WTC11 (cell line): ENCODE measurements around the gene SHFL. TPM values are rescaled to one million over a fixed set of nuclear protein-coding genes. Genes with fewer than 3 reads are reported as not detected.

Source experiments
- ATAC-seq: fragments of 200-7000 bp; cut with Tn5 transposase; 2 replicates; pipeline ENCODE4 v1.10.0; 2021; ENCODE audit warnings: mild to moderate bottlenecking, moderate library complexity
- CTCF ChIA-PET: fragments of 300-600 bp; sonication (Branson Sonifier 250); formaldehyde crosslinking; loops from one replicate; lab custom pipeline; 2021; ENCODE audit warnings: antibody characterized with exemption; lab: Charles Lee
- POLR2A ChIA-PET: fragments of 350-600 bp; sonication (Branson Sonifier 250); formaldehyde crosslinking; loops from one replicate; lab custom pipeline; 2021; ENCODE audit warnings: antibody characterized with exemption; lab: Charles Lee
- DNase-seq: peaks from one replicate; pipeline ENCODE4 v3.0.0; 2021; ENCODE audit warnings: low spot score
- H3K27ac Mint-ChIP-seq: 2 replicates; pipeline ENCODE4 v1.8.0; 2021; ENCODE audit warnings: mixed read lengths
- H3K27me3 Mint-ChIP-seq: 2 replicates; pipeline ENCODE4 v1.8.0; 2021; ENCODE audit warnings: low read depth, mild to moderate bottlenecking, moderate library complexity, mixed read lengths
- H3K36me3 Mint-ChIP-seq: 2 replicates; pipeline ENCODE4 v1.8.0; 2021; ENCODE audit warnings: mixed read lengths
- H3K4me1 Mint-ChIP-seq: 2 replicates; pipeline ENCODE4 v1.8.0; 2022; ENCODE audit warnings: mixed read lengths
- H3K4me3 Mint-ChIP-seq: 2 replicates; pipeline ENCODE4 v1.8.0; 2021; ENCODE audit warnings: mild to moderate bottlenecking, moderate library complexity, mixed read lengths
- H3K9me3 Mint-ChIP-seq: 2 replicates; pipeline ENCODE4 v1.8.0; 2021; ENCODE audit warnings: mixed read lengths
- CBFB ChIP-seq: sonication (generic); formaldehyde crosslinking; IDR thresholded peaks from 2 replicates; pipeline ENCODE4 v1.8.1; 2022; ENCODE audit warnings: mild to moderate bottlenecking, low read depth, missing genetic modification reagents
- CREM ChIP-seq: sonication (generic); formaldehyde crosslinking; IDR thresholded peaks from 2 replicates; pipeline ENCODE4 v1.8.1; 2022; ENCODE audit warnings: mild to moderate bottlenecking, missing genetic modification reagents, moderate library complexity
- ELF4 ChIP-seq: sonication (generic); formaldehyde crosslinking; IDR thresholded peaks from 2 replicates; pipeline ENCODE4 v1.8.1; 2022; ENCODE audit warnings: low read depth, mild to moderate bottlenecking, moderate library complexity, missing genetic modification reagents
- ESRRA ChIP-seq: sonication (generic); formaldehyde crosslinking; IDR thresholded peaks from 2 replicates; pipeline ENCODE4 v1.8.1; 2022; ENCODE audit warnings: mild to moderate bottlenecking, missing genetic modification reagents, borderline replicate concordance
- IRF1 ChIP-seq: sonication (generic); formaldehyde crosslinking; IDR thresholded peaks from 2 replicates; pipeline ENCODE4 v1.8.0; 2023; ENCODE audit warnings: missing genetic modification reagents
- NFE2L1 ChIP-seq: sonication (generic); formaldehyde crosslinking; IDR thresholded peaks from 2 replicates; pipeline ENCODE4 v1.8.1; 2023; ENCODE audit warnings: missing genetic modification reagents
- NR1H2 ChIP-seq: sonication (generic); formaldehyde crosslinking; IDR thresholded peaks from 2 replicates; pipeline ENCODE4 v1.9.0; 2021; ENCODE audit warnings: mild to moderate bottlenecking, moderate library complexity, missing genetic modification reagents
- PREB ChIP-seq: sonication (generic); formaldehyde crosslinking; IDR thresholded peaks from 2 replicates; pipeline ENCODE4 v1.8.1; 2022; ENCODE audit warnings: mild to moderate bottlenecking, missing genetic modification reagents, moderate library complexity, borderline replicate concordance
- TEAD1 ChIP-seq: sonication (generic); formaldehyde crosslinking; IDR thresholded peaks from 2 replicates; pipeline ENCODE4 v1.8.0; 2022; ENCODE audit warnings: mild to moderate bottlenecking, missing genetic modification reagents
- ZBTB21 ChIP-seq: sonication (generic); formaldehyde crosslinking; IDR thresholded peaks from 2 replicates; pipeline ENCODE4 v1.8.1; 2023; ENCODE audit warnings: mild to moderate bottlenecking, missing genetic modification reagents, borderline replicate concordance
- ZNF232 ChIP-seq: sonication (generic); formaldehyde crosslinking; IDR thresholded peaks from 2 replicates; pipeline ENCODE4 v1.8.0; 2022; ENCODE audit warnings: mild to moderate bottlenecking, missing genetic modification reagents
- ZNF423 ChIP-seq: fragments of 250-450 bp; sonication (Bioruptor Pico); IDR thresholded peaks from 2 replicates; pipeline ENCODE4 v2.1.2; 2022; ENCODE audit warnings: mild to moderate bottlenecking, moderate library complexity
- ZNF671 ChIP-seq: fragments of 250-450 bp; sonication (Bioruptor Pico); IDR thresholded peaks from 2 replicates; pipeline ENCODE4 v1.8.0; 2021; ENCODE audit warnings: mild to moderate bottlenecking
- total RNA-seq: library from RNA; stranded (reverse); gene quantifications from 3 replicates; pipeline ENCODE4 v1.2.3, GENCODE V29; 2021
- TF ChIP-seq, protein P1 (sequence below): sonication (generic); formaldehyde crosslinking; IDR thresholded peaks from 2 replicates; pipeline ENCODE4 v1.8.1; 2023; ENCODE audit warnings: mild to moderate bottlenecking, missing genetic modification reagents, borderline replicate concordance
- TF ChIP-seq, protein P2 (sequence below): fragments of 250-450 bp; sonication (Bioruptor Pico); IDR thresholded peaks from 2 replicates; pipeline ENCODE4 v1.8.0; 2021; ENCODE audit warnings: mild to moderate bottlenecking
- TF ChIP-seq, protein P3 (sequence below): fragments of 250-450 bp; sonication (Bioruptor Pico); conservative IDR thresholded peaks from 2 replicates; pipeline ENCODE4 v1.9.0; 2021; ENCODE audit warnings: mild to moderate bottlenecking
- TF ChIP-seq, protein P4 (sequence below): fragments of 200-600 bp; IDR thresholded peaks from 2 replicates; pipeline ENCODE4 v1.8.0; 2022; ENCODE audit warnings: antibody characterized with exemption
- TF ChIP-seq, protein P5 (sequence below): sonication (generic); formaldehyde crosslinking; IDR thresholded peaks from 2 replicates; pipeline ENCODE4 v1.8.1; 2022; ENCODE audit warnings: low read depth, missing genetic modification reagents, borderline replicate concordance

The SHFL gene
- total RNA-seq, 1 experiment from 2014 or later = 22.5 TPM

GRCh38 chr19:10049626-10050025 is 36.5 kb upstream of the SHFL start:
- Mint-ChIP-seq H3K36me3 (no peaks in the 10 kb centered on the region), H3K9me3 (peaks cover 15% of the 10 kb centered on the region), H3K4me3 (no peak overlapping the region), H3K27me3 (peaks cover 40% of the 10 kb centered on the region), H3K4me1 (no peaks in the 10 kb centered on the region), H3K27ac (no peak overlapping the region)
- DNase-seq (no peak), ATAC-seq (no peak)
- ChIA-PET CTCF (interaction anchor here (0.7 to 2.9 kb wide), 2 partner anchors 22 to 210 kb away, joined by 3 to 7 read pairs; no protein-coding TSS in a partner anchor), POLR2A (interaction anchor here (0.7 kb wide), 1 partner anchor 1806 kb away, joined by 5 read pairs; no protein-coding TSS in a partner anchor)
- TF ChIP-seq, protein P1, sequence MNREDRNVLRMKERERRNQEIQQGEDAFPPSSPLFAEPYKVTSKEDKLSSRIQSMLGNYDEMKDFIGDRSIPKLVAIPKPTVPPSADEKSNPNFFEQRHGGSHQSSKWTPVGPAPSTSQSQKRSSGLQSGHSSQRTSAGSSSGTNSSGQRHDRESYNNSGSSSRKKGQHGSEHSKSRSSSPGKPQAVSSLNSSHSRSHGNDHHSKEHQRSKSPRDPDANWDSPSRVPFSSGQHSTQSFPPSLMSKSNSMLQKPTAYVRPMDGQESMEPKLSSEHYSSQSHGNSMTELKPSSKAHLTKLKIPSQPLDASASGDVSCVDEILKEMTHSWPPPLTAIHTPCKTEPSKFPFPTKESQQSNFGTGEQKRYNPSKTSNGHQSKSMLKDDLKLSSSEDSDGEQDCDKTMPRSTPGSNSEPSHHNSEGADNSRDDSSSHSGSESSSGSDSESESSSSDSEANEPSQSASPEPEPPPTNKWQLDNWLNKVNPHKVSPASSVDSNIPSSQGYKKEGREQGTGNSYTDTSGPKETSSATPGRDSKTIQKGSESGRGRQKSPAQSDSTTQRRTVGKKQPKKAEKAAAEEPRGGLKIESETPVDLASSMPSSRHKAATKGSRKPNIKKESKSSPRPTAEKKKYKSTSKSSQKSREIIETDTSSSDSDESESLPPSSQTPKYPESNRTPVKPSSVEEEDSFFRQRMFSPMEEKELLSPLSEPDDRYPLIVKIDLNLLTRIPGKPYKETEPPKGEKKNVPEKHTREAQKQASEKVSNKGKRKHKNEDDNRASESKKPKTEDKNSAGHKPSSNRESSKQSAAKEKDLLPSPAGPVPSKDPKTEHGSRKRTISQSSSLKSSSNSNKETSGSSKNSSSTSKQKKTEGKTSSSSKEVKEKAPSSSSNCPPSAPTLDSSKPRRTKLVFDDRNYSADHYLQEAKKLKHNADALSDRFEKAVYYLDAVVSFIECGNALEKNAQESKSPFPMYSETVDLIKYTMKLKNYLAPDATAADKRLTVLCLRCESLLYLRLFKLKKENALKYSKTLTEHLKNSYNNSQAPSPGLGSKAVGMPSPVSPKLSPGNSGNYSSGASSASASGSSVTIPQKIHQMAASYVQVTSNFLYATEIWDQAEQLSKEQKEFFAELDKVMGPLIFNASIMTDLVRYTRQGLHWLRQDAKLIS (CRISPR knock-in tag) = no peak
- TF ChIP-seq IRF1 (CRISPR knock-in tag) = no peak
- TF ChIP-seq NFE2L1 = no peak
- TF ChIP-seq ZNF671 = no peak
- TF ChIP-seq TEAD1 (CRISPR knock-in tag) = no peak
- TF ChIP-seq CREM (CRISPR knock-in tag) = no peak
- TF ChIP-seq, protein P2, sequence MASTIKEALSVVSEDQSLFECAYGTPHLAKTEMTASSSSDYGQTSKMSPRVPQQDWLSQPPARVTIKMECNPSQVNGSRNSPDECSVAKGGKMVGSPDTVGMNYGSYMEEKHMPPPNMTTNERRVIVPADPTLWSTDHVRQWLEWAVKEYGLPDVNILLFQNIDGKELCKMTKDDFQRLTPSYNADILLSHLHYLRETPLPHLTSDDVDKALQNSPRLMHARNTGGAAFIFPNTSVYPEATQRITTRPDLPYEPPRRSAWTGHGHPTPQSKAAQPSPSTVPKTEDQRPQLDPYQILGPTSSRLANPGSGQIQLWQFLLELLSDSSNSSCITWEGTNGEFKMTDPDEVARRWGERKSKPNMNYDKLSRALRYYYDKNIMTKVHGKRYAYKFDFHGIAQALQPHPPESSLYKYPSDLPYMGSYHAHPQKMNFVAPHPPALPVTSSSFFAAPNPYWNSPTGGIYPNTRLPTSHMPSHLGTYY (CRISPR knock-in tag) = no peak
- TF ChIP-seq, protein P3, sequence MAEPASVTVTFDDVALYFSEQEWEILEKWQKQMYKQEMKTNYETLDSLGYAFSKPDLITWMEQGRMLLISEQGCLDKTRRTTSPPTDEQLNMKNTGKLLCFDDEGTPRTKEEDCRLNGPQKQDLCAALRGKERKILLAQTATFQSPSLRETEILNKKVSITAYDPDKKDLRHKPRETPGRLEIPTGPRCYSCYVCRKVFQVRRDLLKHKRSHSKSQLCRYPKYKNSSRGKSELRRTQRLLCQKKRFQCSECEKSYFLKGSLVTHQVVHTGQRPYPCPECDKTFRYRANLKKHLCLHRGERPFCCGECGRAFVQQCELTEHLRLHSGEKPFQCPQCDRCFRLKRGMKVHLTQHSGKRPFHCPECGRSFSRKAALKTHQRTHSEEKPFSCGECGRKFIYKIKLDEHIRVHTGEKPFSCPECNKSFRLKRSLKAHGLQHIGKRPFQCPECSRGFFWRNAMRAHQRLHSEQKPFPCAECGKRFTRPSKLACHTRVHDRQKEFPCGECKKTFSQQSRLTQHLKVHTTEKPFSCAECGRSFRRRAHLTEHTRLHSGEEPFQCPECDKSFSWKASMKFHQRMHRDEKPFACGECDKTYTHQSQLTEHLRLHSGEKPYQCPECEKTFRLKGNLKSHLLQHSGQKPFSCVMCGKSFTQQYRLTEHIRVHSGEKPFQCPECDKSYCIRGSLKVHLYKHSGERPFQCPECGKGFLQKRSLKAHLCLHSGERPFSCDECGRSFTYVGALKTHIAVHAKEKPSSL (CRISPR knock-in tag) = no peak
- no peak for TF ChIP-seq ELF4 (CRISPR knock-in tag)
- TF ChIP-seq ZNF232 = no peak
- TF ChIP-seq, protein P4, sequence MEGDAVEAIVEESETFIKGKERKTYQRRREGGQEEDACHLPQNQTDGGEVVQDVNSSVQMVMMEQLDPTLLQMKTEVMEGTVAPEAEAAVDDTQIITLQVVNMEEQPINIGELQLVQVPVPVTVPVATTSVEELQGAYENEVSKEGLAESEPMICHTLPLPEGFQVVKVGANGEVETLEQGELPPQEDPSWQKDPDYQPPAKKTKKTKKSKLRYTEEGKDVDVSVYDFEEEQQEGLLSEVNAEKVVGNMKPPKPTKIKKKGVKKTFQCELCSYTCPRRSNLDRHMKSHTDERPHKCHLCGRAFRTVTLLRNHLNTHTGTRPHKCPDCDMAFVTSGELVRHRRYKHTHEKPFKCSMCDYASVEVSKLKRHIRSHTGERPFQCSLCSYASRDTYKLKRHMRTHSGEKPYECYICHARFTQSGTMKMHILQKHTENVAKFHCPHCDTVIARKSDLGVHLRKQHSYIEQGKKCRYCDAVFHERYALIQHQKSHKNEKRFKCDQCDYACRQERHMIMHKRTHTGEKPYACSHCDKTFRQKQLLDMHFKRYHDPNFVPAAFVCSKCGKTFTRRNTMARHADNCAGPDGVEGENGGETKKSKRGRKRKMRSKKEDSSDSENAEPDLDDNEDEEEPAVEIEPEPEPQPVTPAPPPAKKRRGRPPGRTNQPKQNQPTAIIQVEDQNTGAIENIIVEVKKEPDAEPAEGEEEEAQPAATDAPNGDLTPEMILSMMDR = no peak
- TF ChIP-seq, protein P5, sequence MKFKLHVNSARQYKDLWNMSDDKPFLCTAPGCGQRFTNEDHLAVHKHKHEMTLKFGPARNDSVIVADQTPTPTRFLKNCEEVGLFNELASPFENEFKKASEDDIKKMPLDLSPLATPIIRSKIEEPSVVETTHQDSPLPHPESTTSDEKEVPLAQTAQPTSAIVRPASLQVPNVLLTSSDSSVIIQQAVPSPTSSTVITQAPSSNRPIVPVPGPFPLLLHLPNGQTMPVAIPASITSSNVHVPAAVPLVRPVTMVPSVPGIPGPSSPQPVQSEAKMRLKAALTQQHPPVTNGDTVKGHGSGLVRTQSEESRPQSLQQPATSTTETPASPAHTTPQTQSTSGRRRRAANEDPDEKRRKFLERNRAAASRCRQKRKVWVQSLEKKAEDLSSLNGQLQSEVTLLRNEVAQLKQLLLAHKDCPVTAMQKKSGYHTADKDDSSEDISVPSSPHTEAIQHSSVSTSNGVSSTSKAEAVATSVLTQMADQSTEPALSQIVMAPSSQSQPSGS (CRISPR knock-in tag) = no peak
- TF ChIP-seq CBFB = no peak
- no peak for TF ChIP-seq NR1H2 (CRISPR knock-in tag)
- TF ChIP-seq ESRRA = no peak
- TF ChIP-seq ZNF423 (CRISPR knock-in tag) = no peak
- TF ChIP-seq ZBTB21 (CRISPR knock-in tag) = no peak
- no peak for TF ChIP-seq PREB
